Measurements from ENCODE around the gene RNF207.

Gene RNF207

DNA sequence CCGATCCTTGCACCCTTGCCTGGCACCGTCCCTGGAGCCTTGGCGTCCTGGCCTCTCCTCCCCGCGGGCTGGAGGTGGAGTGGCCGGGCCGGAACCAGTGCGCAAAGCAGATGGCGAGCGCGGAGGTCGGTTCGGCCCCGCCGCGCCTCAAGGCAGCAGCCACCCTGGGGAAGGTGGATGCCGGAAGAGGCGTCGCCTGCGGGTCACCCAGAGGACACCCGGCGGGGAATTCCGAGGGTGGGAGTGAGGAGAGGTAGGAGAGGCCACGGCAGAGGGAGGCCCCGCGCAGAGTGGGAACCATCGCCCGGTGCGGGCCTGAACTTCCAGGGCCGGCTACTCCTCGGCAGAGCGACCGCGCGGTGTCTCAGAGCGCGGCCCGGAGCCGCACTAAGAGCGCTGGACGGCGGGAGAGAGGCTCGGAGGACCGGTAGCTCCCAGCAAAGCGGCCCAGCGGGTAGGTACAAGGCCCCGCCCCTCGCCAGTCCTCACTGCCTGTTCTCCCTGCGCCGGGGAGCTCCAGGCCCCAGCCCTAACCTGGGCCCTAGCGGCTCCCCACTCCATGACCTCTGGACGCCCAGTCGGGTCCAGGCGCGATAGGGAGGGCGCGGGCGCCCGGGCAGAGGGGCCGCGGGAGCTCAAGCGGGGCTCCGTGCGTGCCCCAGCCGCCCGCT lies at the start of gene RNF207:
RNF207 (plus strand) TSS at position 271 of the 671 bp plus-strand sequence. CDS start 417 bp downstream, outside the sequence.
- DNase-seq: peak; percentile 76

- DNase-seq: no peak
Observed at GRCh38 chr1:6157132-6157527, 48.8 kb upstream of the RNF207 start.

DNA sequence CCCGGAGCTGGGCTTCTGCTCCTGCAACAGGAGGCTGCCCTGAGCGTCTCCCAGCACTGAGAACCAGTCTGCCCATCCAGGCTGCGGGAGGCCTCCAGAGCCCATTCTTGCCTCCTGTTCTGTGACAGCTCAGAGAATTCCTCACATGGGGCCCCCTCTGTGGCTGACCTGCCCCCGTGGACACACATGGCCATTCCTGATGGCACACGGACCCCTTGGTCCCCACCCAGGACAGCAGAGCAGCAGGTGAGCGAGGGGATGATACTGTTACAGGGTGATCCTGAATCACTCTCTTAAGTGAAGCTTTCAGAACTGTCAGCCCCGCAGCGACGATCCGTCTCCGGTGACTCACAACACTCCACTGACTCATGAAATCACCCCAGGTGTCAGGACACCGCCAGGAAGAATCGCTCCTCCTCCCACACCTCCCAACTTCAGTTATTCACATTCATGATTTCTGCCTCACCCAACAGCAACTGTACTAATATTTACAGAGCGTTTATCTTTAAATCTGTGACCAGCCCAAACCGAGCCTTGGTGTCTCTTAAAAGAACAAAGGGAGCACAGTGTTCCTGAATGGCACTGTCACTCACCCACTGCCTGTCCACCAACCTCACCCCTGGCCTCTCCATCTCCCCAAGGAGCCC lies 48.3 kb upstream of the RNF207 start:
- DNase-seq: peak; percentile 85

GRCh38 chr1:6158181-6158580 lies 47.7 kb upstream of the RNF207 start:
- no peak for DNase-seq

DNA sequence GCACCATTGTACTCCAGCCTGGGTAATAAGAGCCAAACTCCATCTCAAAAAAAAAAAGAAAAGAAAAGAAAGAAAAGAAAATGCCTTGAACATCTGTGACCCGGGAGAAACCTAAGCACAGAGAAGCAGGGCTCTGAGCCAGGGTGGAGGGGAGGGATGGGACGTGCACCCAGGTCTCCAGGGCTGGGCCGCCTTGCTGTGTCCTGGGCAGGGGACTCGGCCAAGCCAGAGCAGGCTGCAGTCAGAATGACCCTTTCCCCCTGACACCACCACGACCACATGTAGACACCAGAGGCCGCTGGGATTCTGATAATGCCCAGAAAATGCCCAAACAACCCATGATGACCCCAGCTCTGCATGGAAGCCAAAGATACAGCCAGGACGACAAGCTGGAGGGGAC lies 43.6 kb upstream of the RNF207 start:
- no peak for DNase-seq

GRCh38 chr1:6162773-6163172 lies 43.1 kb upstream of the RNF207 start:
- no peak for DNase-seq

DNA sequence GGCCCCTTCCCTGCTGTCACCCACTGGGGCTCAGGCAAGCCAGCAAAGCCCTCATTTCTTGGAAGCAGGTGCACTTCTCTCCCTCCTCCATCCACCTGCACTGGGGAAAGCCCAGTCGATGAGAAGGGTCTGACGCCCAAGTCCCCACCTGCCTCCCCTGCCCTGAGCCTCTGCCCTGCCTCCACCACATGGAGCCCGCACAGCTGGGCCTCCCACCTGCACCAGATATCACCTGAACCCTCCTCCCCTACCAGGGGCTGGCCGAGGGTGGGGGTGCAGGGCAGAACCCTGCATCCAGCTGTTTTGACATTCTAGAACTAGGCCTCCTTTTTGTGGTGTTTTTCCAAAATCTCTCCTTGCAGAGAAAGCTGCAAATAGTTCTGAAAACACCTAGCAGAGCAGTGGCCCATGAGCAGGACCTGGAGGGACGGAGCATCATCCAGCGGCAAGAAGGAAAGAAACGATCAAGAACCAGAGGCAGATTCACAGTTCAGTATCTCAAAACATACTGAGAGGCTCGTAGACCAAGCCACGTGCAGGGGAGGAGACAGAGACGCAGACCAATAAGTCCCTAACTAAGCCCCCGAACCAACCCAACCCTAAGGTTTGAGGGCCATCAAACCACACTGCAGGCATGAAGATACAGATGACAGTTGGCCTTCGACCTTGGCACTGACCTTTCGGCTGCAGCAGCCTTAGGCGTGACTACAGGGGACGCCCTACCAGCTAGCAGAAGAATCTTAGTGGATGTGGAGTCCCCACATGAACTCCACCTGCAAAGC lies 42.5 kb upstream of the RNF207 start:
- DNase-seq: peak; percentile 17

GRCh38 chr1:6163973-6164617 lies 41.8 kb upstream of the RNF207 start:
- no peak for DNase-seq

- DNase-seq: no peak
Observed at GRCh38 chr1:6165027-6165426, 40.9 kb upstream of the RNF207 start.

DNA sequence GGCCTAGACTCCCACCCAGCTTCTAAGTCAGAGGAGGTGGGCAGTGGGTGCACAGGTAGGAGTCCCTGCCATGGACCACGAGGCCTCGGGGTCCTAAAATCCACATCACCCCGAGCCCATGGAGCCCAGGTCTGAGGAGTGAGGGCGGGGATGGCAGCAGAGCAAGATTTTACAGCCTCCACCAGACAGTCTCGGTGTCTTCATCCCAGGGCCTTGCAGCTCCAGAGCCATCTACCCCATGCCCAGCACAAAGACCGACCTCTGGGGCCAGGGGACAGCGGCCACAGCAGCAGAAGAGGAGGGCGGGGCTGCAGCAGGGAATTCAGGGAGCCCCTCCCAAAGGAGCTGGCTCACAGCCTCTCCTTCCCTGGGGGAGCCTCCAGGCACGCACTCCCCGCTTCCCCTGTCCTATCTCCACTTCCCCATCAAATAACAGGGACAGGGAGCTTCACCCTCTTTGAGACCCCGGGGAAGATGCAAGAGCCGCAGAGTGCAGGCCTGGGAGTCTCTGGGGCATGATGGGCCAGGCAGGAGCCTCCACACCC lies 40.4 kb upstream of the RNF207 start:
- no peak for DNase-seq

DNA sequence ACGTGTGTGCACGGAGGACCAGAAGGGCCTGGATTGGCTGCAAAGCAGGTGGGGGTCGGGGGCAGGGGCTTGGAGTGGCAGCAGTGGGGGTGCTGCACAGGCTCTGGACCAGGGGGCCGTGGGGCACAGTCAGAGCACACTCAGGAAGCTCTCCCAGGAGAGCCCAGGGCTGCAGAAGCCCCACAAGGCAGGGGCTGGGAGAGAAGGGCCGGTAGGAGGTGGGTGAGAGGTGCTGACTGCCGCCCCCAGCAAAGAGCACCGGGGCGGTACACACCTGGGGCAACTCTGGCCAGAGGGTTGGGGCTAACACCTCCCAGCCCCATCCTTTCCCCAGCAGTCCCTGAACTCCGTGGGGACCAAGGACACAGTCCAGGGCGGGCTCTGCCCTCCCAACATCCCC lies 39.7 kb upstream of the RNF207 start:
- DNase-seq: no peak

GRCh38 chr1:6166655-6167390 lies 39.1 kb upstream of the RNF207 start:
- DNase-seq: no peak

- no peak for DNase-seq
Observed at GRCh38 chr1:6167391-6168303, 38.3 kb upstream of the RNF207 start.

GRCh38 chr1:6168947-6169586 lies 36.9 kb upstream of the RNF207 start:
- peak; percentile 12 for DNase-seq

- DNase-seq: no peak
Observed at GRCh38 chr1:6170116-6170741, 35.7 kb upstream of the RNF207 start.

GRCh38 chr1:6170742-6171201 lies 35.1 kb upstream of the RNF207 start:
- DNase-seq: no peak

GRCh38 chr1:6171548-6172124 lies 34.3 kb upstream of the RNF207 start:
- DNase-seq: peak; percentile 13

- no peak for DNase-seq
Observed at GRCh38 chr1:6172549-6172948, 33.4 kb upstream of the RNF207 start.

DNA sequence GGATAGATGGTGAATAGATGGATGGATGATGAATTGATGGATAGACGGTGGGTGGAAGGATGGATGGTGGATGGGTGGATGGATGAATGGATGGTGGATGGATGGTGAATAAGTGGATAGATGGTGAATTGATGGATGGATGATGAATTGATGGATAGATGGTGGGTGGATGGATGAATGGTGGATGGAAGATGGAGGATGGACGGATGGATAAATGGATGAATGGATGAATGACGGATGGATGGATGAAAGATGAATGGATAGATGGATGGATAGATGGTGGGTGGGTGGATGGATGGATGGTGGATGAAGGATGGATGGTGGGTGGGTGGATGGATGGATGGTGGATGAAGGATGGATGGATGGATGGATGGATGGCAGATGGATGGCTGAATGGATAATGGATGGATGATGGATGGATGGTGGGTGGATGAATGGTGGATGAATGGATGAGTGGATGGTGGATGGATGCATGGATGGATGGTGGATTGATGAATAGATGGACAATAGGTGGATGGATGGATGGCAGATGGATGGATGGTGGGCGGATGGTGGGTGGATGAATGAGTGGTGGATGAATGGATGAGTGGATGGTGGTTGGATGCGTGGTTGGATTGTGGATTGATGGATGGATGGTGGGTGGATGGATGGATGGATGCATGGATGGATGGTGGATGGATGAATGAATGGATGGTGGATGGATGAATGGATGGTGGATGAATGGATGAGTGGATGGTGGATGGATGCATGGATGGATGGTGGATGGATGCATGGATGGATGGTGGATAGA lies 31.1 kb upstream of the RNF207 start:
- no peak for DNase-seq

Data from NCI-H146 (cell line).